Thyroid gland (tissue), 4 donors: ENCODE measurements around the gene AMPD2. TPM values are rescaled to one million over a fixed set of nuclear protein-coding genes. Genes with fewer than 3 reads are reported as not detected.

Experiments
- DNase-seq, 2 donors: peaks; one replicate each; pipeline ENCODE4 v3.0.0-alpha.2; 2019
- H3K27ac ChIP-seq, 3 donors: fragments of 200-600 bp; sonication (generic); 1 replicate in 2 of 3; 2 replicates in 1 of 3; pipeline ENCODE4 v1.5.1; 2016 to 2019; ENCODE audit warnings: mild to moderate bottlenecking in 1 of 3, moderate library complexity in 1 of 3
- H3K27me3 ChIP-seq: fragments of 200-600 bp; sonication (generic); one replicate; pipeline ENCODE4 v1.5.1; 2019
- H3K36me3 ChIP-seq, 2 donors: fragments of 200-600 bp; sonication (generic); one replicate each; pipeline ENCODE4 v1.5.1; 2016 to 2019
- H3K4me1 ChIP-seq, 2 donors: fragments of 200-600 bp; sonication (generic); one replicate each; pipeline ENCODE4 v1.5.1; 2017 to 2019
- H3K4me3 ChIP-seq, 3 donors: fragments of 200-600 bp; sonication (generic); replicated peaks in 1 of 3; 1 replicate in 2 of 3; 2 replicates in 1 of 3; pipeline ENCODE4 v1.5.1; 2016; ENCODE audit warnings: mild to moderate bottlenecking in 1 of 3
- H3K9me3 ChIP-seq: fragments of 200-600 bp; sonication (generic); one replicate; pipeline ENCODE4 v1.5.1; 2017
- CTCF ChIP-seq, 6 experiments: fragments of 200-600 bp in 3 of 6; fragments of 450-650 bp in 3 of 6; sonication (generic) in 3 of 6; IDR thresholded peaks; one replicate each; pipeline ENCODE4 v1.5.1; 2016 to 2019; ENCODE audit warnings: antibody characterized with exemption in 6 of 6, mild to moderate bottlenecking in 2 of 6, inconsistent platforms in 1 of 6, moderate library complexity in 1 of 6
- POLR2A ChIP-seq, 2 donors: fragments of 450-650 bp; IDR thresholded peaks; one replicate each; pipeline ENCODE4 v1.6.1; 2017; ENCODE audit warnings: antibody characterized with exemption in 2 of 2, mild to moderate bottlenecking in 2 of 2, moderate library complexity in 1 of 2
- WGBS, 2 donors: methylation state at CpG; one replicate each; pipeline ENCODE4 v1.1.5; 2017; 5-methylcytosine and 5-hydroxymethylcytosine counted together
- intact Hi-C: fragments of 100-400 bp; cut with DNase I; formaldehyde crosslinking; loops from one replicate; pipeline ENCODE4 v1.15.1; 2023
- total RNA-seq, 4 donors: library from RNA; depleted of rRNA; stranded (reverse); fragments of >200 nt; gene quantifications; one replicate each; pipeline ENCODE4 v1.2.3, GENCODE V29; 2016

AMPD2 gene
- total RNA-seq, 4 donors from 2014 or later, result 31.2 to 74.8 (median 46.8) TPM

DNA sequence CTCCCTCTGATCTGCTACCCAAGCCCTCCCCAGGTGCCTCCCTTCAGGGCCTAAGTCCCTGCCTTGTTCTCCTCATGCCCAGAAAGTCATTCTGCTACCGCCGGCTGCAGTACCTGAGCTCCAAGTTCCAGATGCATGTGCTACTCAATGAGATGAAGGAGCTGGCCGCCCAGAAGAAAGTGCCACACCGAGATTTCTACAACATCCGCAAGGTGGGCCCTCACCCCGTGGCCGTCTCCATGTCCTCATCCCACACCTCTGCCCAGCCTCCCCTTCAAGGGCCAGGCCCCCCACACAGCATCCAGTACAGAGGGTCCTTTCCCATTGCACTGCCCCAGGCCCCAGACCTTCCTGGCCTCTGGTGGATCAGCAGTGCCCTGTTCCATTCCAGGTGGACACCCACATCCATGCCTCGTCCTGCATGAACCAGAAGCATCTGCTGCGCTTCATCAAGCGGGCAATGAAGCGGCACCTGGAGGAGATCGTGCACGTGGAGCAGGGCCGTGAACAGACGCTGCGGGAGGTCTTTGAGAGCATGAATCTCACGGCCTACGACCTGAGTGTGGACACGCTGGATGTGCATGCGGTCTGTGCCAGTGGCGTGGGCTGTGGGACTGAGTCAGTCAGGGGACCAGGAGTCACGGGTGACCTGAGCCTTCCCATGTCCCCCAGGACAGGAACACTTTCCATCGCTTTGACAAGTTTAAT lies 8.2 kb downstream of the AMPD2 start:
- TF ChIP-seq CTCF (IDR thresholded peaks at IDR 0.05) (no peak), POLR2A (IDR thresholded peaks at IDR 0.05) (no peak)
- no peak overlapping the region for H3K27ac ChIP-seq
- 79 to 86% methylated on average over 19 to 23 of the region's 23 CpGs for WGBS, 2 donors
- intact Hi-C loops, result no loop called here
- peaks cover 0 to 3% of the 10 kb centered on the region in 2 donors for H3K4me1 ChIP-seq
- no peaks in the 10 kb centered on the region for H3K9me3 ChIP-seq
- no peak for DNase-seq
- peaks cover 35 to 41% of the 10 kb centered on the region in 2 donors for H3K36me3 ChIP-seq
- H3K27me3 ChIP-seq, result no peaks in the 10 kb centered on the region
- H3K4me3 ChIP-seq, result no peak overlapping the region

GRCh38 chr1:109628540-109629321 lies 9.1 kb downstream of the AMPD2 start:
- Histone ChIP-seq H3K27me3 (no peaks in the 10 kb centered on the region), H3K36me3 (peaks cover 35 to 41% of the 10 kb centered on the region in 2 donors), H3K27ac (no peak overlapping the region), H3K4me3 (no peak overlapping the region), H3K9me3 (no peaks in the 10 kb centered on the region), H3K4me1 (peaks cover 0 to 3% of the 10 kb centered on the region in 2 donors)
- intact Hi-C loops, result no loop called here
- WGBS, 2 donors, result 89 to 94% methylated on average over 15 to 18 of the region's 23 CpGs
- TF ChIP-seq CTCF (IDR thresholded peaks at IDR 0.05), result no peak
- TF ChIP-seq POLR2A (IDR thresholded peaks at IDR 0.05), result no peak
- DNase-seq, result peak in 1 of 2 donors; percentile 23

GRCh38 chr1:109629372-109630030 lies 9.9 kb downstream of the AMPD2 start:
- H3K4me1 ChIP-seq, result peaks cover 0 to under 1% of the 10 kb centered on the region in 2 donors
- H3K27ac ChIP-seq, result no peak overlapping the region
- no peaks in the 10 kb centered on the region for H3K27me3 ChIP-seq
- H3K36me3 ChIP-seq, result peaks cover 35 to 41% of the 10 kb centered on the region in 2 donors
- 88 to 93% methylated on average over 9 to 10 of the region's 10 CpGs for WGBS, 2 donors
- no peaks in the 10 kb centered on the region for H3K9me3 ChIP-seq
- no peak for DNase-seq
- no peak overlapping the region for H3K4me3 ChIP-seq
- intact Hi-C loops, result loop anchor here (5.0 to 10.0 kb wide), 2 partner anchors 82 to 555 kb away; partner anchors contain the start of genes GNAI3 and TAF13
- TF ChIP-seq POLR2A (IDR thresholded peaks at IDR 0.05) (no peak), CTCF (IDR thresholded peaks at IDR 0.05) (no peak)

- WGBS, 2 donors, result 85 to 89% methylated on average over 18 to 21 of the region's 30 CpGs
- DNase-seq, result no peak
- no peak overlapping the region for H3K4me3 ChIP-seq
- no peak for TF ChIP-seq POLR2A (IDR thresholded peaks at IDR 0.05)
- peak in 1 of 6 experiments; percentile 52 for TF ChIP-seq CTCF (IDR thresholded peaks at IDR 0.05)
- no peaks in the 10 kb centered on the region for H3K9me3 ChIP-seq
- H3K27me3 ChIP-seq, result no peaks in the 10 kb centered on the region
- no peaks in the 10 kb centered on the region for H3K4me1 ChIP-seq
- intact Hi-C loops, result loop anchor here (5.0 to 10.0 kb wide), 2 partner anchors 83 to 555 kb away; partner anchors contain the start of genes GNAI3 and TAF13
- H3K36me3 ChIP-seq, result peaks cover 35 to 41% of the 10 kb centered on the region in 2 donors
- H3K27ac ChIP-seq, result no peak overlapping the region
Observed at GRCh38 chr1:109630081-109630897, 10.7 kb downstream of the AMPD2 start.
